Activated naive CD8-positive, alpha-beta T cell treated with anti-CD3 and anti-CD28 coated beads, Interleukin-2, amount 50 U/mL, for 16 hours (primary cell): ENCODE results near the gene RAMACL.

ENCODE experiments used
- DNase-seq: peaks from one replicate; pipeline ENCODE4 v3.0.0-alpha.2; 2020; ENCODE audit warnings: low read depth, low spot score

Gene RAMACL

DNA sequence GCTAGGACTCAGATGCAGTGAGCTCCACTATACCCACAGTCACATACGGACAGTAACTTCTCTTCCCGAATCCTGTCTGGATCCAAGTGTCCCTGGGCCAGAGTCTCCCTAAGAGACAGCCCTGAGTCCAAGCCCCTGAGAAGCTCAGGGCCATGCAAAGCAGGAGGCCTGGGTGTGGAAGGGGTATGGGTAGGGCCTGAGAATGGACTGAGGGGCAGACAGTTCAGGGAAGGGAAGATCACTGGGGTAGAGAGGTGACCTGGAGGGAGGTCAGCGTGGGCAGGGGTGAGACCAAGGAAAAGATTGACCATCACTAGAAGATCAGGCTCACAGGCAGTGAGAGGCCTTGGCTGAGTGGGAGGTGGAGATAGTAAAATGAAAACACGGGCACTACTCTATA is 31.8 kb upstream of the RAMACL start:
- DNase-seq: no peak

DNA sequence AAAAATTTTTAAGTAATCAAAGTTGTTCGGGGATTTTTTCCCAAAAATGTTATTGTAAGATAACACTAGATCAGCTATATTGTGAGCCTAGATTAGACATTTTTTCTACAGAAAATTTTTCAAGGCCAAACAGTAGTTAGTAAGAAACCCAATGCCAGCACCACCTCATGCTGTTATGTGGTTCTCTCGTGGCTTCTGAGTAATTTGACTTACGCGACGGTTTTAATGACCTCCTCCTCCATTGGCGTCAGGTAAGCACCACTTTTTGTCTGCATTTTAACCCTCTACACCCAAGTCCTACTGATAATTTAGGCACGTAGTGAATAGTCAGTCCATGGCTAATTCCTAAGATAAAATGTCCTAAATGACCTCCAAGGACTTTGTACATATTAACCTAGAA is 30.9 kb upstream of the RAMACL start:
- DNase-seq: no peak

DNA sequence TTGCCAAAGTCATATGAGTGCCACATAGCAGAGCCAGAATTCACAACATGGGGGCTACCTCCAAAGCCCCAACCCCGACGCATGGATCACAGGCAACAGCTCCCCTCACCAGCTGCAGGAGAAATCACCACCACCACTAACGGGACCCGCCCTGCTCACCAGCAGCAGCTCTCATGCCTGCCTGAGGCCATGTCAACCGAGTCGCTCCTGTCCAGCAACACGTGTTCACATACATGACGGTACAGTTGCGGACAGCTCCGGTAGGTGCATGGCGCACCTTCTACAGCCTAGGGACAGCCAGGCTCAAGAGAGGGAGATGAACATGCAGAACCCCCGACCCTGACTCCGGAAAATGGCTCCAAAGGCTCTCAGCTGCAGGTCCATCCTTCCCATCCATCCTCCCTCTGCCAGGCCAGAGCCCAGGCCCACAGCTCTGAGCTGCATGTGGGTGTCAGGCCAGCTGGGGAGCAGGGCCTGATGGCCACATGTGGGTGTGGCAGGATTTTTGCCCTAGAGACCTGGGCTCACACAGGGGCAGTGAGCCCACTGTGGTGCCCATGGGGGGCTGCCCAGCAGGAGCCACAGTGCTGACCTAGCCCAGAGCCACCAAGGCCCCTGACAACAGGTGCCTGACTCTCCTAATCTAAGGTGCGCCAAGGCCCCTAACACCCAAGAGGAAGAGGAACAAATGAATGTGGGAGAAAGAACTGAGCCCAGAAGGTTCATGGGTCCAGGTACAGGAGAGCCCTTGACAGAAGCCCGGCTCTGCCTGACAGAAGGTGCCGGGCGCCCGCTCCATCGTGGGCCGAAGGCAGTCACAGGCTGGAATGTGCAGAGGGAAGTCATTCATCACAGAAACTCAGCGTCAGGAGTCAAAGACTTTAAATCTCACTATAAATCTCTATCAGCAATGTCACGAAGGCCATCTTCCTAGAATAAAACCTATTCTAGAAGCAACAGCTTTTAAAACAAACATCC is 30.1 kb upstream of the RAMACL start:
- no peak for DNase-seq

DNA sequence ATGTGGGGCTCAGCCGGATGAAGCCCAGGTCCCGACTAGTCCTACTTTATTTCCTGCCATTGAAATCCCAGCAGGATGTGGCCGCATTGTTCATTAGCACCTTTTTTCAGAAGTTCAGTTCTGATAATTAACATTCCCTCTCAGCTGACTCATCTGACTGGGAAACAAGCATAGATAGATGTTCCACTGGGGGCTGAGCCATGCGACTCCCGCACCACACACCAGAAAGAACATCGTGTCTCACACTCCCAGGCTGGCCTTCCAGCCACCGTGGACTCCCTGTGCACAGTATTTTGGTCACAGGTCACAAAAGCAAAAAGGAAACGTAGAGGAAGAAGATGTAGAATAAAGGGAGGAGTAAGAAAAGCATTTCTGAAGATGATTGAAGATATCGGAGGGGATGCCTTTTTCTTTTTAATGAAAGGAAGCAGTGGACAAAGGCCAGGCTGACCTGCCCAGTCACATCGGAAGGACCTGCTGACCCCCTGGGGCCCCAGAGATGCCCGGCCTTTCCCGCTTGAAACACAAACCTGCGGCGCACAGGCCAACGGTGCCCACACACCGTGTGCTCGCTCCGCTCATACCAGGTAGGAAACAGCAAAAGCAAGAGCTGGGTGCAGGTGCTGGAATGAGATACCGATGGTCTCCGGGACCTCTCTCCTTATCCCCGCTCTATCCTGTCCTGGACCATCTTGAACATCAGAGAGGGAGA is 28.7 kb upstream of the RAMACL start:
- DNase-seq: no peak

DNA sequence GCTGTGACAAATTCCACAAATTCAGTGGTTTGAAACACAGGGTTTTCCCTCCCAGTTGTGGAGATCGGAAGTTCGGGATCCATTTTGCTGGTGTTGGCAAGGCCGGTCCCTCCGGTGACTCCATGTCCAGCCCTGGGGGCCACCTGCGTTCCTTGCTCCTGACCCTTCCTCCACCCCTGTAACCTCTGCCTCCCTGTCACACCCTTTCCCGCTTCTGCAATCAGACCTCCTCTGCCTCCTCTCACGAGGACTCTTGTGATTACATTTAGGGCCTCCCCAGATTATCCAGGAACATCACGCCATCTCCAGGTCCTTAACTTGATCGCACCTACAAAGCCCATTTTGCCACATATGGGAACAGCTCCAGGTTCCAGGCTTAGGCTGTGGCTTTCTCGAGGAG is 28.1 kb upstream of the RAMACL start:
- DNase-seq: no peak

DNA sequence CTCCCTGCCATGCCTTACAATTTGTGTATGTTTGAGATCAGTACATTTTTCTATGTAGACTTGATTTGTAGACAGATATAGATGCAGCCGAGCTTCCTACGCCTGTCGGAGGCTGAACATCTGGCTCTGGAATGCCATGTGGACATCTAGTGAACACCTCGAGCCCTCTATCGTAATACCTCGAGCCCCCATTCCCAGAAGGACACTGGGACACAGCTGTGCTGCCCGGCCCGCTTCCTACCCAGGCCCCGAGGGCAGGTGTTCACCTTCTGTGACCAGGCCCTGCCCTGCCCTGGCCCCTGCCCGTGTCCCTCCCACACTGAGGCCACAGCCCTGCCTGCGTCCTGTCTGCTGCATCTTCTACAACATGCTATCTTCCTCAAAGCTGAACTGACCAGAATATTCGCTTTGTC is 27.7 kb upstream of the RAMACL start:
- DNase-seq: no peak

DNA sequence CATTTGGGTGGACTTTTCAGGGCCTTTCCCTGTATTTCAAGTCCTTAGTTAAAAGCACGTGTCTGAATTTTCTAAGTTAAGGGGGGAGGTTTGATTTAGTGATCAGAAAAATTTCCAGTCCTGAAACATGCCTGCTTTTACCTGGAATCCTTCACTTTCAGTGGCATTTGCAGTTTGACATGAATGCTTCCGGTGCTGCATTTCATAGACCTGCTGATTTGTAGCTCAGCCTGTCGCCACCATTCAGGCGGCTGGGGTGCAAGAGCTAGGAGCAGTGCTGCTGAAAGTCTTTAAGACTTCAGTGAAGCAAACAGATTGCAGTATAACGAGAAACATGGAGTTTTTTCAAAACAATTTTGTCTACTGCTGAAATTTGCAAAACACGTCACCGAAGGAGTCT is 26.5 kb upstream of the RAMACL start:
- no peak for DNase-seq

DNA sequence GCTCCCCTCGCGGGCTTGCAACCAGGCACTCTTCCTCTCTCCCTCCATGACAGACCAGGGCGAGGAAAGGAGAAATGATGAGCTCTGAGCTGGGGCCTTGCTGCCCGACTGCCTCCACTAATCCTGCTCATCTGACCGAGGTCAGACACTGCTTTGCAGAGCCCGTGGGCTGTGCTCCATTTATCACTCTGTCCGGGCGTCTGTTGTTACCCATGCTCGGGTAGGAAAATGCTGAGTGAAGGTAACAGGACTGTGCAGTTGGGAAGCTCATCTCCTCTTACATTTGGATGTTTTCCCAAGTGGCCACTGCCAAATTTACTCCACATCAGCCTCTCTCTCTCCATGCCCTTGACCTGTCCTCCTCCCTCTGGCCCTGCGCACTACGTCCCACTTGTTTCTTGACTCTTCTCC is 26.0 kb upstream of the RAMACL start:
- no peak for DNase-seq

DNA sequence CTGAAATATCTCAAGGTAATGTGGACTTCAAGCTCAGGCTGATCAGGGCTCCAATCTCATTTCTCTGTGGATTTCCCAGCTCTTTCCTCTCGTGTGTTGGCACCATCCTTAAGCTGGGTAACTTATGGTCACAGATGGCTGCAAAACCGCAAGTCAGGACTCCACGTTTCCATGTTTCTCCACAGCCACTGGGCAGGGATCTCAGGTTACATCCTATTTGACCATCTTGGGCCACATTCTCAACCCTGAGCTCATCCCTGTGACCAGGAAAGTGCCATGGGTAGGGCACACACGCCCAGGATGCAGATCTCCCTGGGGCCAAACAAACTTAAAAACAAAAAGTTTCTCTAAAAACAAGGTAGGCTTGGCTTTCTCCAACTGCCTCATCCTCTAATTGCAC is 25.2 kb upstream of the RAMACL start:
- DNase-seq: no peak

DNA sequence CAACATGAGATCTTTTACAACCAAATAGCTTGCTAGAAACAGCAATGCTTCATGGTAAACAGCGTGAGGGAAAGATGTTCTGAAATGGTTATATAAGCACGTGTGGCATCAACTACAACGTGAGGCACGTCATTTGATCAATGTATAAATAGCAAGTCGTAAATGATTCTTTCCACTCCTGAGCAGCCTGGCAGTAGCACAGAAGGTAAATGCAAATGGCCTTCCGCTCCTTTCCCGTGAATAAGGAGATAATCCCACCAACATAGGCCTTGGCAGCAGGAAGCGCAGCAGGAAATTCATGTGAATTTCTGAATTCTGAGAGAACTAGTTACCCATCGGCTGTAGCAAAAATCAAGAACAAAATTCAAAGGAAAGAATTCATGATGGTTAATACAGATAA is 23.6 kb upstream of the RAMACL start:
- no peak for DNase-seq

DNA sequence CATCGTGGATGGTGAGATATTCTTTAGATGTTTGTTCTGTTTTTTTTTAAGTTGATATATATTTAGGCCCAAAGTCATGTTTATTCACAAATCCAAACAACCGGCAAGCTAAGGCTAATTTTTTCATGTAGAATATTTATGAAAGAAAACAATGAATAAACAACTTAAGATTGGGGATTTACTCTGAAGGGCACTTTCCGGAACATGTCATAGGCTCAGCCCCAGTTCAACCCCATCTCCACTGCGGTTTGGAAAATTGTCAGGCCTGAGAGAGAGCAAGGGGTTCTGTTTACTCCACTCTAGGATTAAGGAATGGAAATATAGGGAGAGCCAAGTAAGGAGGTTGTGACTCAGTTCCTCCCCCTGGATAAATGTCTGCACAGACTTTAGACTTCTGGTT is 22.3 kb upstream of the RAMACL start:
- no peak for DNase-seq

DNA sequence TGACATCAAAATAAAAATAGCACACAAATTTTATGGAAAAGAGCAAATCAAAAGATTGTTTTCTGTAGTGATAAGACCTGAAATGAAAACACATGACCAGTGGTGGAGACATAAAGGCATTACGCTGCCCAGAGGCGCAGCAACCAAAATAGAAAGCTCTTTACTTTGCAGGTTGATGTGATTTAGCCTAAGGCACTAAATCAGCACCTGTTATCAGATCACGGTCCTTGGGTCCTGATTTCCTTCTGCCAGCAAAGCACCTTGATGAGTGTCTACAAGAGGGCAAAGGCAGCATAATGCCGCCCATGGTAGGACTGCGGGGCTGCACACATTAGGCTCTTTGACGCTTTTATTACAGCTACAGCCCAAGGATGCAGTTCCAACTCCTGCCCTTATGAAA is 19.3 kb upstream of the RAMACL start:
- DNase-seq: no peak

DNA sequence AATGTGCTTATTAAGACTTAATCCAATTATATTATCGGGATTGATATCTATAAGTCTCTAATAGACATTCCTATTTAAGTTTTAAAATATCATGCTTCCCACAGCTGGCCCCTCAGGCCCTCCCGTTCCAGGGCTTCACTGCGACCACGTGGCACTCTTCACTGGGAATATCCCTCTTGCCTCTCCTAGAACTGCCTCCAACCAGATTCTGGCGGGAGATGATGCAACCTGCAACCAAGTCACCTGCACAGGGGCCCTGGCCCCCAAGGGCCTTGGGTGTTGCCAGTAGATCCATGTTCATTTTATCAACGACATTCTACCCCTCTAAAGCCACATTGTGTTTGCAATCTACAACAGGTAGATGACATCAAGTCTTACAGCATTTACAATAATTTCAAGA is 18.4 kb upstream of the RAMACL start:
- DNase-seq: no peak

DNA sequence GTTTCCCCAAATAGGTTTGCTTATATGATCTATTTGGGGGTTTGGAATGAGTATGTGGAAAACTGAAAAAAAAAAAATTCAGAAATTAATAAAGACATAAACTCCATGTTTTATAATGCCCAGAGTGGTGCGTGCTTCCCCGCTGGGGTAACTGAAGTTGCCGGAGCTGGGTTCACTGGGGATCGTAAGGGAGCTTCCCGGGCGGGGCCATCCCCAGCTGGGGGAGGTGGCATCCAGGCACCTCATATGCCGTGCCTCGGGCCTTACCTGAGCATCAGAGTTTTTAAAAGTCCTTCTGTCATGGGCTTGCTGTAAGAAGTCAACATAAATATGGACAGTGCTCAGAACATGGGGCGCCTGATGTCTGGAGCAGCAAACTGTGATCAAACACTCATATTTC is 17.9 kb upstream of the RAMACL start:
- DNase-seq: no peak

DNA sequence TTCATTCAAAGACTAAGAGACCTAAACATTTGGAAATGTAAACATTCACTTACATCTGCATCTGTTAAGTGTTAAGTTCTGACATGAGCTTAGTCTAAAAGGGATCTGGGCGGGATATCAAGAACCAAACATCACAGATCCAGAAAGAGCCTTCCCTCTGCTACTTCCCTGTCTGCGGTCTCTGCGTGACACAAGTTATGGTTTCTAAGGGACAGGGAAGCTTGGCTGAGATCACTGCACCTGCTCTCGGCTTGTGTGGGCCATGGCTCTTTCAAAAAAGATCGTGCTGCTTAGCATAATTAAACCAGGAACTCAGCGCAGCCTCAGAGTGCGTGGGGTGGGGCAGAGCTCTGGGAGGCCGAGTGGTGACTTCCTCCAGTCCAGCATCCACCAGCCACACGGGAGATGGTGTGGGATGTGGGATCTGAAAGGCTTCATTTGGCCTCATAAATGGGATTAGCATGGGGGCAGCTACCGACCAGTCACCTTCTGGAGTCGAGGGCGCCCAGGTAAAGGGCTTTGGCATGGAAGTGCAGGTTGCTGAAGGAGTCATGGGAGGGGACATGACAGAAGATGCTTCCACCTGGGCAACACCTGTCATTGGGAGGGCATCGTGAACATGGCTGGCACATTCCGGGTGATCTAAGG is 16.7 kb upstream of the RAMACL start:
- DNase-seq: no peak

DNA sequence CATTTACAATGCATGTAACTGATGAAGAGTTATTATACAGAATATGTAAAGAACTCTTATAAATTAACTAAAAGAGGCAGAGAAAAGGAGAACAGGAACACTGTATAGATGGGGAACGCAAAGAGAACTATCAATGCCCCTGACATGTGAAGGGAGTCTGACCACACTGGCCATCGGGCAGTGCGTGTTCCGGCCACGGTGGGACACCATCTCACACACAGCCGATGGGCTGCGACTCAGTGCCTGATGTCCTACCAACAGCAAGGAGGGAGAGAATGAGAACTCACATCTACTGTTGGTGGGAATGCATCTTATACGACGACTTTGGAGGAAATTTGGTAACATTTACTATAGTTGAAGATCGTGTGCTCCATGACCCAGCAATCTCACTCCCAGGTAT is 15.5 kb upstream of the RAMACL start:
- no peak for DNase-seq

DNA sequence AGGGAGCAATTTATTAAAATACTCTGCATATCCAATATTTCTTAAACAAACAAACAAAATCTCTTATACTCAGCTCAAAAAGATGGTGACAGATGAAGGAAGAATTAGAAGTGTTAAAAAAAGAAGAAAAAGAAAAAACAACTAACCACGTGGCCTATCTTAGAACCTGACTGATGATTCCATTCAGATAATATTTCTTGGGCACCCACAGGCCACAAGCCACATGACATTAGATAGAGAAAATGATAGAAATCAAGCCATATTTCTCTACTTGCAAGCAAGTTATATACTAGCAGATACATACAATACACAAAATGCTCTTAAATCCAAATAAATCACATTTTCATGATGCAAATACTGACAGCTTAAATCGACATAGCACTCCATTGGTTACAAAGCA is 14.5 kb upstream of the RAMACL start:
- no peak for DNase-seq

DNA sequence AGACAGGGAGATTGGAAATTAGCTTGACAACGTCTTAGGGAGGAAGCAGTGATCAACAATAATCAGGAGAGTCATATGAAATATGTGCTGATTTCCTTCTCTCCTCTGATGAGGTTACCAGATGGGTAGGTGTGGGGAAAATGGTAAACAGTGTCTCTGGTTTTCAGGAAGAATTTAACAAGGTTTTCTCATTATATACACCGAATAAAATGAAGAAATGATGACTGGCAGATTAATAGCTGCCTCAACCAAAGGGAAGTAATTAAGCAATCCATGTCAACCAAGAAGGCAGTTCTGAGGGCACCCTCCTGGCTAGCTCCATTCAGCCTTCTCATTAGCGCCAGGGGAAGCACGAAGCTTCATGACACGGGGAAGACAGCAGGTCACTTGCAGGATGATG is 12.7 kb upstream of the RAMACL start:
- DNase-seq: no peak

DNA sequence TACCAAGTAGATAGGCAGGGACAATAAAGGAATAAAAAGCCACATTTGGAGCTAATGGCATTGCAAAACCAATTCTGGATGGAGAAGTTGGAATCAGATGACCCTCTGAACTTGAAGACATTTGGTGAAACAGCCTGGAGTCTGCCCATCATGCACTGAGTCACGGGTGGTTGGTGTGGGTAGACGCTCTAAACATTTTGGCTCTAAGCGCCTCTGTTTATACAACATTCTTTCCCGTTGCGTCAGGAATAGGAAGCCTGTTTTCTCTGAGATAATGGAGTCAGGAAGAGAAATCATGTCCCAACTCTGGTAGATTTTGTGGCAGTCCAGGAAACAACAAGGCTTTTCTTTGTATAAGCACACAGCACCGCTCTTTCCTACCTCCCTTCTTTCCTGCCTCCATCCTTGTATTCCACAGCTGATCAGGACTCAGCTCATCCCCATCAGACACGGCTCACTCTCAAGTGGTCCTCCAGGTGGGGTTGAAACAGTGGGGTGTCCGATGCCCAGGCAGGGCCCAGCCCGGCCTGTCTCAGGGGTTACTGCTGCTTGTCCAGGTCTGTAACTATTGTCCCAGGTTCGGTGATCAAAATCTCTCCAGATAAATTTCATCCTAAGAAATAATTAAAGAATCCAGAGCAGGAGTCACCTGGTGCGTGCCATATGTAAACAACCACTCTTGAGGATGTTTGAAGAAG is 12.1 kb upstream of the RAMACL start:
- DNase-seq: no peak

DNA sequence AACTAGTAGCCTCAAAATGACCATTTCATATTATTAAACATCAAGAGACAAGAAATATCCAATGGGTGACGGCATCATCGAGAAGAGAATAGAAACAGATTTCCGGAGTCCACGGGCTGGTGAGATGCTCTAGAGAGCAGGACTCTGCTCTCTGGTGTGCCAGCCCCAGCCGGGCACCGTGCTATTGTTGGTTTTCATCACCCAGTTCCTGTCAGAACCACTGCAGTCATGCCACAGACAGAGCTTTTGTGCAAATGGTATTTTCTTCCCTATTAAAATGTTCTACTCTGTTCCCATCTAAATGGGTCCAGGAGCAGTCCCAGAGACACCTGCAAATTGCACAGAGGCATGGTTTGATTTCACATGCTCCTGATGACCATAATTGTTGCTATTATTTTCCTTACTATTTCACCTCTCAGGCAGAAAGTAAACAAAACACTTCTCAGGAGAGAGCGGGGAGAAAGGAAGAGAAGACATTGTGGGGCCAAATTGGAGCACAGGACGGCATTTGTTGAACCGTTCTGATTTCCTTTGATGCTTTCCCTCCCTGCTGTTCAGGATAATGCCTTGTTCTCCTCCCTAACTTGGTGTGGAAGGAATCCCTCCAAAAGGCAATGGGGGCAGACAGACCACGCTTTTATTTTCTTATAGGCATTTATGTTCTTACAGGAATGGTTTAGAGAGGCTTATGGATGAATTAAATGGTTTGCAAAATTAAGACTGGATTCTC is 11.4 kb upstream of the RAMACL start:
- DNase-seq: no peak

DNA sequence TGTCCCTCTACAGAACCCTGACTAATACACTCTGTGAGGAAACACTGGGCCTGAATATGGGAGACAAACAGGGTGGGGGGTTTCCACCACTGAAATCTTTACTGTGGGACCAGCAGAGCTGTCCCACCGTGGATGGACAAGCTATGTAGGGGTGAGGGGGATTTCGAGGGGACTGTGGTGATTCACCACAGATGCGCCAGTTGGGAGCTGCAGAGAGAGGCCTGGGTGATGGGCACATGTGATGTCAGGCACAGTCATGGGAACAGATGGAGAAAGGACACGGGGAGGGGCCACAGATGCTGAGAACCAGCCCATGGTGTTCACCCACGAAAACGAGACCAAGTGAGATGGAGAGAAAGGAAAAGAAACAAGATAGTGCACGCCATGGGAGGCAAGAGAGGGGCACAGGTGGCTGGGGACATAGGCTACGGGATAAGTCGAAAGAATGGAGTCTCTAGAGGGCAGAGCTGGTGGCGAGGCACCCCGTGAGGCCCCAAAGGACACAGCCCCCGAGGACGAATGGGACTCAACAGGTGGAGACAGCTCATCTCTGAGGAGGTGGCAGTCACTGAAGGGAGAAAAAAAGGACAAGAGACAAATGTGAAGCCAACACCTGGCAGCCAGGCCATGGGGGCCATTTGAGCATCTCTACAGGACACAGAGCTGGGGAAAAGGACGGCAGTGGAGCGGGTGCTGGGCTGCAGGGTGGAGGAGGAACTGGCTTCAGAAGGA is 10.5 kb upstream of the RAMACL start:
- no peak for DNase-seq
